GM18502 (cell line): Measurements from ENCODE around the gene CD9.

Experiments
- ATAC-seq: cut with Tn5 transposase; IDR thresholded peaks from one replicate; pipeline ENCODE4 v1.9.1; 2021; ENCODE audit warnings: mild to moderate bottlenecking; ENCODE audit not compliant: unreplicated experiment, poor library complexity

Gene CD9

DNA sequence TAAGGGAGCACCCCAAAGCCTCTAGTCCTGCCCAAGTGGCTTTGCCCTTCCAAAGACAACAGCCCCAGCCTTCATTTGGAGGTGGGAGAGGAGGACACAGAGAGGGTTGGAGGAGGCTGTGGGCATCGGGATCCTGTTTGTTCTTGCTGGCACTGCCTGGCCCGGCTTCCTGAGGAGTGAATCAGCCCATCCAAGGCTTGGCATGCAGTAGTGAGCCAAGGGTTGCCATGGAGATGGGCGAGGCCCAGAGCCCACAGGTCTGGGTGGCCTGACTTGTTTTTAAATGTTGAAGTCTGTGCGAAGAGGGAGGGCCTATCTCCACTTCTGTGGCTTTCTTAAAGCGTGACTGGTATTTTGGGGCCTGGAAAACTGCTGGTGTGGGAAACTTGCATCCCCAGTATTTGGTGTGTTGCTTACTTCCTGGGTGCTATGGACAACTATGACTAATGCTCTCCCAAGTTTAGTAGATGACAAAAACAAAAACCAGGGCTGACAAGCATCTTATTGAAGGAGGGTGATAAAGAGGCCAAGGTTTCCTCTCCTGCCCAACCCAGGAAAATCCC lies 15.8 kb downstream of the CD9 start:
- ATAC-seq, result no peak

DNA sequence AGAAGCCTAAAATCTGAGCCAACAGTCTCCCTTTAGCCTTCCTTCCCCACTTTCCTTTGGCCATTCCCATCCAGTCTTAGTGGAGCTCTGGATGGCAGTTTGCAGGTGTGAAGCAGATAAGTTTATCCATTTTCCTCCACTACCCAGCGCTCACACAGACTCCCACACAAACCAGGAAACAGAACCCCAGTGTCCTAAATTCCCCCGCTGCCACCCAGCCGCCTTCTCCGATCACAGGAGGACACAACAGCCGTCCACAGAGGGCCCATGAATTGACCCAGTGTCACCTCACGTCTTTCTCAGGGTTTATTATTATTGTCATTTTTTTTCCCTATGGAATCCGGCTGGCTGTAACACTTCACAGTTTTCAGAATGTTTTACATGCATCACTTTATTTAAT lies 16.4 kb downstream of the CD9 start:
- ATAC-seq, result no peak

DNA sequence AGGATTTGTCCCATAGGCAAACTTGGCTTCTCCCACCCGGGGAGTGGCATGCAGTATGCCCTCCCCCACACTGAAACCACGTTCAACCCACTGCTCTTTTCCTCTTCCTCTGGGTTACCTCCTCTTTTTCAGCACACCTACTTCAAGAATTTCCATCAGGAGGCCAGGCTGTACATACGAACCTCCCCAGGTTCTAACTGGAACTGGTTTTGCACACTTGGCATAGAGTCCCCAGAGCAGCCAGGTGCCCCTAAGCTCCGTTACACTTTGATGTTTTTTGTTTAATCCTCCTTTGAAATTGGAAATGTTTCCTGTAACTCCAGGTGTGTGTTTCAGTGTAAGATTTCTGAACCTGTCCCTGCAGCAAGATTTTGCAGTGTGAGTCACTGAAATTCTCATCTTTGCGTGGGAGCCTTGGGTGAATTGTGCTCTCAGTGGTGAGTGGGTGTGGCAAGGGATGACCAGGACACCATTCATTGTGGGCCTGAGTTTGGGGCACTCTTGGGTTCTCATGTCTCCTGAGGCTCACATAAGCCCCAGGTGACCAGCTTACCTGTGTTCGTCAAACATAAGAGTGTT lies 18.2 kb downstream of the CD9 start:
- no peak for ATAC-seq

DNA sequence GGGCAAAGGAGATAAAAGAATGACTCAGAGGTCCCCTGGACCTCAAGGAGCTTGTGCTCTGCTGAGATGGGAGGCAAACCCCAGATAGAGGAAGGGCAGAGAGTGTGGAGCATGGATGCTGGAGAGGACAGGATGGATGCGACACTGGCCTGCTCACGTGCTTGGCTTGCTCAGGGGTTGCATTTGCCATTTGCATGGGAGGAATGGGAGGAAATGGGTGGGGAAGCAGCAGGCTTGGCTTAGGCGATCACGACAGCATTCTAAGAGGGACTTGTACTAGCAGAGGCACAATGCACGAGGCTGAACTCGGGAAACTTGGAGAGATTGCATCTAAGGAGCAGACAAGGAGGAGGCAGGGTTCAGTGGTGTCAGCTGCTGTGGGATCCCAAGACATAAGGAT lies 19.8 kb downstream of the CD9 start:
- ATAC-seq, result no peak

DNA sequence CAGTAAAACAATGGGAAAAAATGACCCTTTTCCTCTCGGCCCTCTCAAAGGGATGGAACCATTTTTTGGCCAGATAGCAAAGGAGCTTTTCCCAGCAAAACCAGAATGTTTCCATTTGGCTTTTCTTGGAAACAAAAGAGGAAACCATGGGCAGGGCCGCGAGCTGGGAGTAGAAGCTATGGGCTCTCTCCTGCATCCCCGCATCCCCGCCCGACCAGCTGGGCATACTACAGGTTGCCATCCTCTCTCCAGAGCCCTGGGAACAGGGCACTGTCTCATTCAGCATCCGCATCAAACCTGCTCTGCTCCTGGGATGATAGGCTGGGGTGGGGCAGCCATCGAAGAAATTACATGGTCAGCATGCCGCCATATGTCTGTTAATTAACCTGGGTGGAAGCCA lies 20.9 kb downstream of the CD9 start:
- ATAC-seq, result no peak

DNA sequence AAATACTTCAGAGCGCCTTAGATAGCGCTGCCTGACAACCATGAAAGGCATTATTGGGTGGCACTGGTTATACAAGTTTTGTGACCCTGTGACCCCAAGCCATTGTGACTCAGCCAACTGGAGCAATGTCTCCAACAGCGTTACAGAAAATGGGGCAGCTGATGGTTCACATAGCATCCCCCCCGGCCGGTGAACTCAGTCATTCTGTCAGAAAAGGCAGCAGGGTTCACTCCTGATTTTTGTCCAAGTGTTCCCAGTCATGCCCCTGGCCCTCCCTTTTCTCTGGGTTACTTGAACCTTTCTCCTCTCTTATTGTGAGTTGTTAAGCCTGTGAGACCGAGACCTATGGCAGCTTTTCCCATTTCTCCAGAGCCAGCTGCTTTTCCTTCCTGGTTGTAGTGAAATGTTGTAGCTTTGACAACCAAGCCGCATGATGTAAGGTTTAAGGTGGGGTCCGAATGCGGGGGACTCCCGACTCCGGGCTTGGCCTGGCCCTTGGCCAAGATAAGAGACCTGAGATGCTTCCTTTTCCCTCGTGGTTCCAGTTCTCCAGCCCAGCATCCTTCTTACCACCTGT lies 22.0 kb downstream of the CD9 start:
- no peak for ATAC-seq

DNA sequence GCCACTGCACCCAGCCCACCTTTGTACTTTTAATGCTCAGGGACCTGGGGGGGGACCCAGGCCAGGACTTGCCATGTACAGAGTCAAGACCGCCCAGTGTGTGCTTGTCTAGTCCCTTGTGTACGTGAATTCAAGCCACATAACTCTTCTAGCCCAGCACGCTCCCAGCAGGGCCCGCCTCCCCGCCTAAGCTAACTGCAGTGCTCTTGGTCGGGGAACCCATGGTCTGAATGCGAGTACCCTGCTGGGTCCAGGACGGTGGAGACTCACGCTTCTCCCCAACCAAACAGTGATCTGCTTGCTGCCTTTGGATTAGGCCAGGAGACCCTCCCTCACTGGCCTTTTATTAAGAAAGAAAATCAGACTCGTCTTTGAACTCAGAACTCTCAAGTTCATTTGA lies 23.3 kb downstream of the CD9 start:
- no peak for ATAC-seq

DNA sequence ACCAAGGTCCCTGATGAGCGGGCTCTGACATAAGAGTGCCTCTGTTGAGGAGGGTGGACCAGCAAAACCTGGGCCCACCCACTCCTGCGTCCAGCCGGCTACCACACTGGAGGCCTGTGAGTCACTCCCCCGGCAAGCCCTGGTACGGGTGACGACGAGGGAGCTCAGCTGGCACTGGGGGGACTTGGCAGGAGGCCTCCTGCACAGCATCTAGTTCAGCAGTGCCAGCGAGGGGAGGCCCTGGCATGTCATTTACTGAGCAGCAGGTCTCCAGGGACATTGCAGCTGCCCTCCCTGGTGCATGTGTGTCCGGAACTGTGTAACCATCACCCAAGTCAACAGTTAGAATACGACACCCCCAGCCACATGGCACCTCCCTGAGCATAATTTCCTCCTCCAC lies 24.4 kb downstream of the CD9 start:
- ATAC-seq, result no peak

DNA sequence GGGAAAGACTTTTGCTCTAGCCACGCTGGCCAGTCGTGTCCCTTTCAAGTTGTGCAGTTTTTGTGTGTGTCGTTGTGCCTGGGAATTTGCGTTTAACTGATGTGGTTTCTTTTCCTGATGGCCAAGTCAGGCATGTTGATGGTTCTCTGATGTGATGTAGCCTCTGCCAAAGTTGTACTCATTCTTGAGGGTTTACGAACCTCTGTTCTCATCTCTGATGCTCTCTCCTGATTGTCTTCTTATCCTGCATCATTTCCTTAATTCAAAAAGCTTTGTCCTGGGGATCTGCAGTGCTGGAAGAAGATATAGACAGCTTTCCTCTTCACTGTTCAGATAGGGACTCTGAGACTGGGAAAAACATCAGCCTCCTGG lies 25.4 kb downstream of the CD9 start:
- no peak for ATAC-seq

DNA sequence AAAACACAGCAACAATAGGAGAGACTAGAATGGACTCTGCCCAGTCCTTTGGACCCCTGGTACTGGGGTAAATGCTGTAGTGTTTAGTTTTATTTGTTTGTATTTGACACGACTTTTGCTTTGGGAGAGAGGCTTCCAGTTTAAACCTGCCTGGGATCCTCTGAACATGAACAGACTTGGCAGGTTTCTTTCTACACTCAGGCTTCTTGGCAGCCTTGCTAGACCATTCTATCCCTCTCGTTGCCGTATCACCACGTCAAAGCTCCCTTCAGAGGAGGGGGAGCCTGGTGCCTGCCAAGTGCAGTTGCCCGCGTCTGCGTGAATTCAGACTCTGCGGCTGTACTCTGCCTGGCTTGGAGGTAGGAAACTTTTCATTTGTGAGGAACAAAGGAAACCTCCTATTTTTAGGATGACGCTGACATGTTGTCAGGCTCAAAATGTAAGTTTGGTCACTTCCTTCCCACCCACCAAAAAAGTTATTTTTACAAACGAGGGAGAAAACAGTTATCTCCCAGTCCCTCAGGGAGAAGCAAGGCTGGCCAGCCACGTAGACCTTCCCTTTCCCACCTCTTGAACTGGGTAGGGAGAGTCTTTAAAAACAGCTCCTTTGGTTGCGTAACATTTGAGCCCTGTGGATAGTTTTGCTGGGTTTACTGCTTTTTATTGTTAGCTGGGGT lies 25.9 kb downstream of the CD9 start:
- ATAC-seq, result no peak

DNA sequence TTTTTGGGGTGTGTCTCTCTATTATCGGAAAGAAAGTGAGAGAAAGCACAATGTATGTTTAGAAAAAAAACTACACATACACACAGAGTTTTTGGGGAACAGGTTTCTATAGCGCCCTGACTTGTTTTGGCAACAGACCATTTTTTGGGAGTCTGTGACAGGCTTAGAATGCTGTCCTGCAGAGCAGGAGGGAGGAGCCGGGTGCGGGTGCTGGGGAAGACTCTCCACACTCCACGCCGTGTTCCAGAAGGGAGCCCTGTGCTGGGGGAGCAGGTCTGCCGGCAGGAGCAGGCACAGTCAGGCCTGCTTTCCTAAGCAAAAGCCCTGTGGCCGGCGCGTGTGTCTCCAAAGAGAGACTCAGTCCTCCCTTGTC lies 26.5 kb downstream of the CD9 start:
- no peak for ATAC-seq

DNA sequence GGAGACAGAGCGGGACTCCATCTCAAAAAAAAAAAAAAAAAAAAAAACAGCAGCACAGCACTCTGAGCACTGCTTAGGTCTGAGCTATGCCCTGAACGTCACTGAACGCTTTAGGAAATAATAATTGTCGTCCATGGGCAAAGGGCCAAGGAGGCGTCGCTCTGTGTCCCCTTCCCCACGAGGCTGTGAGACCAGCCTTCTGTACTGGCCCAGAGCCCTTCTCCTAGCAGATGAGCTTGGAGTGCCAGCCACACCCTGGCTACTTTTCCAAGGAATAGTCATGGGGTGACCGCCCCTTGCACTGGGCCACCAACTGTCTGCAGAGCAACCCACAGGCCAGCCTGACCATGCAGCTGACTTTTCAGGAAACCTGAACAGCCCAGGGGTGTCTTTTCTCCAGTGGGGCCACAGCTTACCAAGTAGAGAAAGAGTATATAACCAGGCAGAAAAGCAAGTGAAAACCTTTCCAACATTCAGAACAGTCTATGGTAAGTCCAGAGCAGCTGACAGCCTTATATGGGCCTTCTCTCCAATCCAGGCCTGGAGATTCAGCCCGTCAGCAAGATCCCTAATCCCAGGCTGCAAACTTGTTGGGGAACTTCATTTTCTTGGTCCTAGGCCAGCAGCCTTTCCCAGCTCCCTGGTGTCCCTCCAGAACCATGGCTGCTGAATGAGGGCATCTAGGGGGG lies 28.5 kb downstream of the CD9 start:
- ATAC-seq, result no peak

DNA sequence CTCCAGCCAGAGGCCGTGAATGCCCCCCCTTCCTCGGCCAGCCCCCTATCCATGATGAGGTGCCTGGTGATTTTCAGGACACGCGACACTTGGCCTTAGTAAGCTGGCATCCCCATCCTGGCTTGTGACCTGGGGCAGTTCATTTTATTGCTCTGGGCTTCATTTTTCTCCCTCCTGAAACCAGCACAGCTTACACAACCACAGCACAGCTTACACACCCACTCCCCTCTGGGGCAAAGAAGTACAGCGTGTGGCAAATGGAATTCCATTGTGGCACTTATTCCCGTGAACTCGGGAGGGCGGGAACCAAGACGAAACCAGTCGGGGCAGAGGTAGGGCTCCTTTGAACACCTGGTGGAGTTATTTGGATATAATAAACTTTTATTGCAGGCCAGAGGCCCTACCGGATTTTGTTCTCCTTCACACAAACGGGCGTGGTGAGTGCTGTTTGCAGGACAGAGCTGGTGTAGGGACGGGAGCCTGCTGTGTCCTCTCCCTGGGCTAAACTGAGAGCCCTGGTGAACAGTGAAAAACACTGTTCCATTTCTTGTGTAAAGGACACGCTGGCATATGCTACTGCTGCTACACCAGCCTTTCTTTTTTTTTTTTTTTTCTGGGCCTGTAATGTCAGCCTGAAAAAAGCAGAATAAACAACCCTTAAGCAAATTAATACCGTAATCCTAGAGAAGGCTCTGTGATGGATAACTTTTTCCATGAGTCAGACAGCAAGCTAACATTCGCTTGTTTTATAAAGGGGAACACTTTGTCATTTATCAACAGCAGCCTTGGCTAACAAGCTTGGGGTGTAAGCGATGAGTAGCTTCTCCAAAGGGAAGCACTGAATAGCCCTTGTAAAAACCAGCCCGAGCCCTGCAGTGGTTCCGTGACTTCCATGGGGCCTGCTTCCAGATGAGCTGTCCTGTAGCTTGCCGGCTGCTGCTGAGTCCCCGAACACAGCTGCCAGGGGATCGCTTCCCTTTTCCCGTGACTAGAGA lies 29.3 kb downstream of the CD9 start:
- ATAC-seq, result no peak

DNA sequence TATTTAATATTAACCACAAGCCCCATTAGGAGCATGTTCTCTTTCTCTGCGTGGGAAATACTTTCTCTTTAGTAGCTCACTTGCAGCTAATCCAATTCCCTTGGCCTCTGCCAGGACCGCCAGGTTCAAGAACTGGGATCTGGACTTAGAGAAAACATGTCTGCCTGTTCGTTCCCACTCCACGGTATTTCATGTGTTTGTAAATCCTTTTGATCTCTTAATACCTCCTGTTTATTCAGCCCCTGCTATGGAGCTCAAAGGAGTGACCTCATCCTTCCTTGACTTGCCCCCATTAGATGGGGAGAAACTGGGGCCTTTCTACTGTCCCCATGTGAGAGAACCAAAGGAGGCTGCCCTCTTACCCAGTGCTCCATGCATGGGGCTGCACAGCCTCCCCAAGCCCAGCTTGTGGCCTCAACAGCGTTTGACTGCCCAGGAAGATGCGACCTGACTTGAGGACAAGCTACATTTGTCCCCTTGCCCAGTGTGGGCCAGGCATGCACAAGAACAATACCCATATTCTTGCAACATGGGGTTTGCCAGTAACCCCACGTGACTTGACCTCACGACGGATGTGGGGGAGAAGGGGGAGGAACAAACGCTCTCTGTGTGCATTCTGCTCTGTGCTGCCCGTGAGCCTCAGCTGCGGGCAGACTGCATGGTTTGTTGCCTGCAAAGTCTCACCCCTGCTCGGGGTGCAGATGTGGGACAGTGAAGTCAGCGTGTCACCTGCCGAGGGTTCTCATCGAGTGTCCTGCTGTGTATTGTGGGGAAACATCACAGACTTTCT lies 30.3 kb downstream of the CD9 start:
- peak; percentile 91 for ATAC-seq

DNA sequence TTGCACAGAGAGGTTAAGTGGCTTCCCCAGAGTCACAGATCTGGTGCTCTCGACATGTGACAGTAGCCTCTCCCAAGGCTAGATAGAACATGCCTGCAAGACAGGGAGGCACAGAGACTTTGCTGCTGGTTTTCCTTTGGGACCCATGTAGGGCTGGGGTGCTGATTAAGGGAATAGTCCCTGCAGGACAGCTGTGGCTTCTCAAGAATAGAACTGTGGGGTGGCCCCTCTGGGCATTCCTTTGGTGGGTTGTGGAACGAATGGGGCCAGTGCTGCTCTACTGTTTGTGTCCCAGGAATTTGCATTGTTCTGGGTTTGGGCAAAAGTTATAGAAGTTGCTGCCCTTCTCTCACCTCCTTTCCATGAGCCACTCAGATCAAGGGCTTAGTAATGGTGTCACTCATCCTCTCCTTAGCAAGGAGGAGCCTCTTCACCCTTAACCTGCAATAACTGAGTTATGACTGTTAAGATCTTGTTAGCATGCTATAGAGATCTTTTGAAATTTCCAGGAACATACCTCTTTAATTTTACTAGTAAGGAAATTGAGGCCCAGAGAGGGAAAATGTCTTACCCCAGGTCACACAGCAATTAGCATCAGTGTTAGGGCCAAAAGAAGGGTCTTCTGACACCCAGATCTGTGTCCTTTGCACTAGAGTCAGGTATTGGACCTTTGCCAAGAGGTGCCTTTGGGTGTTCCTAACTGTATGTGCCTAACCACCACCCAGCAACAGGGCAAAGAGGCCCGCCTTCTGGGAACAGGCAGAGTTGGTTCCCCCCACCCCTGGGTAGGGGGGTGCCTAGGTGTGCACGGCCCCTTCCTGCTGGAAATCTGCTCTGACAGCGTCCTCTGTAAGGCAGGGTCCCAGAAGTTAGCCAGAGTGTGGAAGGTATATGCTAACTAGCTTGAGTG lies 31.4 kb downstream of the CD9 start:
- no peak for ATAC-seq

DNA sequence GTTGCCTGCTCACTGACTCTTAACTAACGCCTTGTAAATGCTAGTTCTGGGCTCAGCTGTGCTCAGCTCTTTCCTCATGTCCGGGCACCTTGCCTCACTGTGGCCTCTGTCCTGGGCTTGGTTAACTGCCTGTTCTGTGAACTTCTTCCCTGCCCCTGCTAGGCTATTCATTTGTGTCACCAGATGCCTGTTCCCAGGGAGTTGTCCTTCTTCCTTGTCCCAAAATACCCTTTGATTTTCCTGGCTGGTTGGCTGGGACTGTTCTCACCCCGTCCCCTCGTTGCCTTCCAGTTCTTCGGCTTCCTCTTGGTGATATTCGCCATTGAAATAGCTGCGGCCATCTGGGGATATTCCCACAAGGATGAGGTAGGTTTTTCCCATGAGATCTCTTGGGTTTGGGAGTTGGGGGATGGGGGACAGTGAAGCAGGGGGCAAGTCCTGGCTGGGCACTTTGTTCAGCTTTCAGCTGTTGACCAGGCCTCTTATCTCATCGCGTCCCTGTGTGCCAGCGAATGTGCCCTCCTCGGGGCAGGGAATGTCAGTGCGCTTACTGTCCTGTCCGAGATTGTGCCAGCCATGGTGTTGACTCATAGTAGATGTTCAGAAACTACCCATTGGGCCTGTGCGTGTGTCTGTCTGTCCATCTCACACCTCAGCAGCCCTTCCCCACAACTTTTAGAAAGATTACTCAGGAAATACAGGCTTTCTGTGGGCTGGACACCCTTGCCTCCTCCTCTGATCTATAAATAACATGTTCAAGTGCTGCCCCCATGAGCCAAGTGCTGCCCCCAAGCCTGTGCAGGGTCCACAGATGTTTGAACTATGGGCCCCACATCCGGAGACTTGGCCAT lies 33.1 kb downstream of the CD9 start:
- ATAC-seq, result no peak

DNA sequence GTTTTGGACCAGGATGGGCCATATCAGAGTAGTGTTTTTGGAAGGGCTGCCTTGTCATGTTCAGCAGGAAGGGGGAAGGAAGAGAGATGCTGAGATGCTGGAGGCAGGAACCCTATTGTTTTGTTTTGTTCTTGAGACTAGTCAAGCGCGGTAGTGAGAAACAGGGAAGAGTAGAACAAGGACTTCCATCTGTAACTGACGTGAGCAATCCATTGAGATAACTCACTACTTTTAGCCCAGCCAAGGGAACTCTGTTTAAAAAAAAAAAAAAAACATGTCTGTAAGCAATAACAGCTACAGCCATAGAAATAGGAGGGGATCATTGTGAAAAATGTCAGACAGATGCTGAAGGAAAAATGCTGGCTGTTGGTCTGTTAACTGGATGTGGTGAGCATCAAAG lies 34.0 kb downstream of the CD9 start:
- no peak for ATAC-seq

DNA sequence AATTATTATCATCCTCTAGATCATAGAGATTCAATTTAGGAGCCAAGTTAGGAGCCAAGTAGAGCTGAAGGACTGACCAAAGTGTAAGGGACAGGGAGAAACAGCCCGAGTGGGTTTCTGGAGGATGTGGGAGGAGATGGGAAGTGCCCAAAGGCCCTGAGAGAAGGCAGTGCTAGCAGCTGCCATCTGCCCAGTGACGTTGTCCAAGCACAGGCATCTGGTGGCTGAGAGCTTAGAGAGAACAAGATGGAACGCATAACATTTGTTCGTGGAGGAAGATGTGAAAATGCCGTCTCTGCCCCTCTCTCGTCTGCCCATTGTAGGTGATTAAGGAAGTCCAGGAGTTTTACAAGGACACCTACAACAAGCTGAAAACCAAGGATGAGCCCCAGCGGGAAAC lies 34.7 kb downstream of the CD9 start:
- ATAC-seq, result no peak
